Fibroblast of lung (primary cell): Measurements from ENCODE around the gene OR51E1. TPM values are rescaled to one million over a fixed set of nuclear protein-coding genes. Genes with fewer than 3 reads are reported as not detected.

Source experiments
- DNase-seq, 2 donors: peaks; one replicate each; pipeline versions ENCODE4 v3.0.0 to v3.0.0-alpha.2; 2010; ENCODE audit warnings: low read depth in 2 of 2
- H2AFZ ChIP-seq: 2 replicates; pipeline ENCODE4 v1.5.1; 2012; ENCODE audit warnings: low read length, control low read depth, inconsistent platforms
- H3K27ac ChIP-seq: 2 replicates; pipeline ENCODE4 v1.5.1; 2011; ENCODE audit warnings: low read length, control low read depth; ENCODE audit not compliant: insufficient read depth
- H3K27me3 ChIP-seq: 2 replicates; pipeline ENCODE4 v1.5.1; 2011; ENCODE audit warnings: mild to moderate bottlenecking, low read length; ENCODE audit not compliant: control insufficient read depth, insufficient read depth
- H3K36me3 ChIP-seq: 2 replicates; pipeline ENCODE4 v1.5.1; 2011; ENCODE audit warnings: low read length; ENCODE audit not compliant: control insufficient read depth, insufficient read depth
- H3K4me1 ChIP-seq: 2 replicates; pipeline ENCODE4 v1.5.1; 2011; ENCODE audit warnings: low read length; ENCODE audit not compliant: control insufficient read depth, insufficient read depth; ENCODE audit errors: extremely low read depth
- H3K4me2 ChIP-seq: 2 replicates; pipeline ENCODE4 v1.5.1; 2011; ENCODE audit warnings: low read length, control low read depth; ENCODE audit not compliant: insufficient read depth; ENCODE audit errors: extremely low read depth
- H3K4me3 ChIP-seq, 4 experiments: fragments of 200-600 bp in 1 of 4; sonication (generic) in 1 of 4; replicated peaks in 1 of 4; 2 replicates each; pipeline ENCODE4 v1.5.1; 2011 to 2016; ENCODE audit warnings: low read length in 4 of 4, low read depth in 3 of 4, mild to moderate bottlenecking in 3 of 4, control low read depth in 2 of 4, inconsistent platforms in 1 of 4, mixed read lengths in 1 of 4; ENCODE audit not compliant: insufficient read depth in 1 of 4; ENCODE audit errors: control extremely low read depth in 1 of 4
- H3K79me2 ChIP-seq: 2 replicates; pipeline ENCODE4 v1.5.1; 2012; ENCODE audit warnings: mild to moderate bottlenecking, low read length, inconsistent platforms; ENCODE audit not compliant: control insufficient read depth, insufficient read depth
- H3K9ac ChIP-seq: 2 replicates; pipeline ENCODE4 v1.5.1; 2011; ENCODE audit warnings: mild to moderate bottlenecking, low read length, control low read depth; ENCODE audit not compliant: insufficient read depth
- H3K9me3 ChIP-seq: 2 replicates; pipeline ENCODE4 v1.5.1; 2012; ENCODE audit warnings: low read depth, low read length; ENCODE audit not compliant: control insufficient read depth, insufficient read depth
- H4K20me1 ChIP-seq: 2 replicates; pipeline ENCODE4 v1.5.1; 2011; ENCODE audit warnings: low read length; ENCODE audit not compliant: control insufficient read depth, insufficient read depth; ENCODE audit errors: extremely low read depth
- EZH2 ChIP-seq: IDR thresholded peaks from 2 replicates; pipeline ENCODE4 v1.5.1; 2012; ENCODE audit warnings: low read length, control low read depth, mild to moderate bottlenecking; ENCODE audit errors: missing control alignments
- polyA plus RNA-seq, 2 donors: library from polyadenylated mRNA; depleted of rRNA in 1 of 2; stranded (reverse) in 1 of 2; unstranded in 1 of 2; fragments of >200 nt; gene quantifications; 2 replicates each; pipeline ENCODE4 v1.2.1, GENCODE V29; 2011 to 2012; ENCODE audit warnings: missing spikeins in 1 of 2
- total RNA-seq: library from RNA; depleted of rRNA; stranded (reverse); fragments of >200 nt; gene quantifications from 2 replicates; pipeline ENCODE4 v1.2.1, GENCODE V29; 2014
- TF ChIP-seq, protein P1 (sequence below), 2 donors: IDR thresholded peaks in 1 of 2; conservative IDR thresholded peaks in 1 of 2; 1 replicate in 1 of 2; 2 replicates in 1 of 2; pipeline ENCODE4 v1.5.1; 2011 to 2012; ENCODE audit warnings: low read length in 2 of 2, control low read depth in 1 of 2, inconsistent platforms in 1 of 2, low read depth in 1 of 2, mild to moderate bottlenecking in 1 of 2

OR51E1 gene
- total and polyA plus RNA-seq, 2 donors (not counting 1 experiment from before 2014, with no cell fraction given), result not detected

DNA sequence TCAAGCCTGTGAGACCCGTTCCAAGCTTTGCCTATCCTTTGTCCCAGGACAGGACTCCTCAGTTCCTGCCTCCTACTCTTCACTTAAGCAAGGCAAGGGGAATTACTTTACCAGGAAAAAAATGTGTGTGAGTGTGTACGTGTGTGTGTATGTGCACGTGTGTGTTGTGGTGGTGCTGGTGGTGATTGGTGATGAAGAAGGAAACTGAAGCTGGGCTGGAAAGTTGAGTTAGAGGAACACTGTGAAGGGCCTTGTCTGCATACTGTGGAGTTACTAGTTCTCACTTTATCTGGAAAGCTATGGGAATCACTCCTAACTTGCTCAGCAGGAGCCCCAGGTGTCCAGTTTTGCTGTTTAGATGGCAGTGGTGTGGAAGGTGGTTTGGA, 6.1 kb upstream of the OR51E1 start:
- H3K4me3 ChIP-seq, result no peak overlapping the region

DNA sequence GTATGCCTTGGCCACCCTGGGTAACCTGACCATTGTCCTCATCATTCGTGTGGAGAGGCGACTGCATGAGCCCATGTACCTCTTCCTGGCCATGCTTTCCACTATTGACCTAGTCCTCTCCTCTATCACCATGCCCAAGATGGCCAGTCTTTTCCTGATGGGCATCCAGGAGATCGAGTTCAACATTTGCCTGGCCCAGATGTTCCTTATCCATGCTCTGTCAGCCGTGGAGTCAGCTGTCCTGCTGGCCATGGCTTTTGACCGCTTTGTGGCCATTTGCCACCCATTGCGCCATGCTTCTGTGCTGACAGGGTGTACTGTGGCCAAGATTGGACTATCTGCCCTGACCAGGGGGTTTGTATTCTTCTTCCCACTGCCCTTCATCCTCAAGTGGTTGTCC, 3.9 kb upstream of the OR51E1 start:
- Histone ChIP-seq H3K4me2 (no peak overlapping the region), H3K27me3 (no peaks in the 10 kb centered on the region), H2AFZ (no peak overlapping the region), H3K36me3 (no peaks in the 10 kb centered on the region), H3K4me3 (no peak overlapping the region), H4K20me1 (no peaks in the 10 kb centered on the region), H3K27ac (no peak overlapping the region), H3K9ac (no peak overlapping the region), H3K4me1 (no peaks in the 10 kb centered on the region), H3K79me2 (no peaks in the 10 kb centered on the region), H3K9me3 (no peaks in the 10 kb centered on the region)
- no peak for DNase-seq
- TF ChIP-seq, protein P1, sequence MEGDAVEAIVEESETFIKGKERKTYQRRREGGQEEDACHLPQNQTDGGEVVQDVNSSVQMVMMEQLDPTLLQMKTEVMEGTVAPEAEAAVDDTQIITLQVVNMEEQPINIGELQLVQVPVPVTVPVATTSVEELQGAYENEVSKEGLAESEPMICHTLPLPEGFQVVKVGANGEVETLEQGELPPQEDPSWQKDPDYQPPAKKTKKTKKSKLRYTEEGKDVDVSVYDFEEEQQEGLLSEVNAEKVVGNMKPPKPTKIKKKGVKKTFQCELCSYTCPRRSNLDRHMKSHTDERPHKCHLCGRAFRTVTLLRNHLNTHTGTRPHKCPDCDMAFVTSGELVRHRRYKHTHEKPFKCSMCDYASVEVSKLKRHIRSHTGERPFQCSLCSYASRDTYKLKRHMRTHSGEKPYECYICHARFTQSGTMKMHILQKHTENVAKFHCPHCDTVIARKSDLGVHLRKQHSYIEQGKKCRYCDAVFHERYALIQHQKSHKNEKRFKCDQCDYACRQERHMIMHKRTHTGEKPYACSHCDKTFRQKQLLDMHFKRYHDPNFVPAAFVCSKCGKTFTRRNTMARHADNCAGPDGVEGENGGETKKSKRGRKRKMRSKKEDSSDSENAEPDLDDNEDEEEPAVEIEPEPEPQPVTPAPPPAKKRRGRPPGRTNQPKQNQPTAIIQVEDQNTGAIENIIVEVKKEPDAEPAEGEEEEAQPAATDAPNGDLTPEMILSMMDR (conservative IDR thresholded peaks at IDR 0.05 in 1 of 2, IDR thresholded peaks at IDR 0.05 in 1 of 2; ENCODE audit: low read depth in 1 of 2, low read length in 2 of 2), result no peak
- TF ChIP-seq EZH2, result no peak

More for the DNA sequence above, 6.1 kb upstream of the OR51E1 start:
- Histone ChIP-seq H3K4me2 (no peak overlapping the region), H2AFZ (no peak overlapping the region), H3K4me1 (no peaks in the 10 kb centered on the region), H3K79me2 (no peaks in the 10 kb centered on the region), H3K9me3 (no peaks in the 10 kb centered on the region), H4K20me1 (no peaks in the 10 kb centered on the region), H3K9ac (no peak overlapping the region), H3K27me3 (no peaks in the 10 kb centered on the region), H3K27ac (no peak overlapping the region), H3K36me3 (no peaks in the 10 kb centered on the region)
- DNase-seq, result no peak
- TF ChIP-seq, protein P1 (conservative IDR thresholded peaks at IDR 0.05 in 1 of 2, IDR thresholded peaks at IDR 0.05 in 1 of 2; ENCODE audit: low read depth in 1 of 2, low read length in 2 of 2), result no peak
- TF ChIP-seq EZH2, result no peak

DNA sequence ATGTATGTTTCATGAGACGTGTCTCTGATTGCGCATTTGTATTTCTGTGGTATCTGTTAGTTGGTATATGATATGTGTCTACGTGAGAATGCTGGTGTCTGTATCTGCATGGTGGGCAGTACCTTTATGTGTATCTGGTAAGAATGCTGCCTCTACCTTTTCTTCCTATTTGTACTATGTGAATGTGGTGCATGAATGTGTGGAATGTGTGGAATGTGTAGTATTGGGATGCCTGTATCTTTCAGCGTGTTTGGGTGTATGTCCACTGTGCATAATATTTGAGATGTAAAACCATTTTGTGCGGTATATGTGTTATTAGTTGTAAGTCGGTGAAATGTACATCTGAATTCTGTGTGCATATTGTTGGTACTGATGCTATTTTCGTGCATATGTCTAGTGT, 2.3 kb upstream of the OR51E1 start:
- Histone ChIP-seq H3K27ac (no peak overlapping the region), H3K79me2 (no peaks in the 10 kb centered on the region), H3K9me3 (no peaks in the 10 kb centered on the region), H3K4me2 (no peak overlapping the region), H3K4me3 (no peak overlapping the region), H2AFZ (no peak overlapping the region), H4K20me1 (no peaks in the 10 kb centered on the region), H3K27me3 (no peaks in the 10 kb centered on the region), H3K4me1 (no peaks in the 10 kb centered on the region), H3K9ac (no peak overlapping the region), H3K36me3 (no peaks in the 10 kb centered on the region)
- TF ChIP-seq, protein P1 (conservative IDR thresholded peaks at IDR 0.05 in 1 of 2, IDR thresholded peaks at IDR 0.05 in 1 of 2; ENCODE audit: low read depth in 1 of 2, low read length in 2 of 2), result no peak
- TF ChIP-seq EZH2, result no peak
- no peak for DNase-seq
